Panc1 (cell line): ENCODE results near the gene RRM1.

ENCODE experiments used
- POLR2AphosphoS5 ChIP-seq: IDR thresholded peaks from 2 replicates; pipeline ENCODE4 v1.6.1; 2012; ENCODE audit warnings: mild to moderate bottlenecking, low read depth, low read length, moderate library complexity
- SIN3A ChIP-seq: IDR thresholded peaks from 2 replicates; pipeline ENCODE4 v1.6.1; 2012; ENCODE audit warnings: low read depth, mild to moderate bottlenecking, low read length, moderate library complexity, borderline replicate concordance; ENCODE audit not compliant: insufficient read depth
- TCF7L2 ChIP-seq: IDR thresholded peaks from 2 replicates; pipeline ENCODE4 v1.6.1; 2011; ENCODE audit warnings: mild to moderate bottlenecking, low read depth, low read length, inconsistent platforms
- TF ChIP-seq, protein P1 (sequence below): fragments of 450-650 bp; IDR thresholded peaks from 2 replicates; pipeline ENCODE4 v1.5.1; 2017; ENCODE audit warnings: mild to moderate bottlenecking

DNA sequence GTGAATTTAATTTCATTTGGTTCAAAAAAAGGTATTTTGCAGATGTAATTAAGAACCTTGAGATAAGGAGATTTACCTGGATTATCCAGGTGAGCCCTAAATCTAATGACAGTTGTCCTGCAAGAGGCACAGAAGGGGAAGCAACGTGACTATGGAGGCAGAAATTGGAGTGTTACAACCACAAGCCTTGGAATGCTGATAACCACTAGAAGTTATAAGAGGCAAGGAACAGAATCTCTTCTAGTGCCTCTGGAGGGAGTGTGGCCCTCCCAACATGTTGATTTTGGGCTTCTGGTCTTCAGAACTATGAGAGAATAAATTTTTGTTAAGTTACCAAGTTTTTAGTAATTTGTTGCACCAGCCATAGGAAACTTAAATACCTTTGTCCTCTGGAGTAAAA, 32.8 kb downstream of the RRM1 start:
- TF ChIP-seq, protein P1, sequence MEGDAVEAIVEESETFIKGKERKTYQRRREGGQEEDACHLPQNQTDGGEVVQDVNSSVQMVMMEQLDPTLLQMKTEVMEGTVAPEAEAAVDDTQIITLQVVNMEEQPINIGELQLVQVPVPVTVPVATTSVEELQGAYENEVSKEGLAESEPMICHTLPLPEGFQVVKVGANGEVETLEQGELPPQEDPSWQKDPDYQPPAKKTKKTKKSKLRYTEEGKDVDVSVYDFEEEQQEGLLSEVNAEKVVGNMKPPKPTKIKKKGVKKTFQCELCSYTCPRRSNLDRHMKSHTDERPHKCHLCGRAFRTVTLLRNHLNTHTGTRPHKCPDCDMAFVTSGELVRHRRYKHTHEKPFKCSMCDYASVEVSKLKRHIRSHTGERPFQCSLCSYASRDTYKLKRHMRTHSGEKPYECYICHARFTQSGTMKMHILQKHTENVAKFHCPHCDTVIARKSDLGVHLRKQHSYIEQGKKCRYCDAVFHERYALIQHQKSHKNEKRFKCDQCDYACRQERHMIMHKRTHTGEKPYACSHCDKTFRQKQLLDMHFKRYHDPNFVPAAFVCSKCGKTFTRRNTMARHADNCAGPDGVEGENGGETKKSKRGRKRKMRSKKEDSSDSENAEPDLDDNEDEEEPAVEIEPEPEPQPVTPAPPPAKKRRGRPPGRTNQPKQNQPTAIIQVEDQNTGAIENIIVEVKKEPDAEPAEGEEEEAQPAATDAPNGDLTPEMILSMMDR = no peak
- TF ChIP-seq TCF7L2 (no peak), SIN3A (no peak), POLR2AphosphoS5 (no peak)
